GM20000 (cell line): ENCODE measurements around the gene TRAPPC14.
A peak's percentile ranks its signal among the peaks of the same experiment; 100 is the strongest.
"Not testable (repeated sequence)": the region's sequence is repeated elsewhere in the genome, so short reads cannot be mapped to it uniquely, and the experiment has no call there.

Experiments
- DNase-seq: peaks from one replicate; pipeline ENCODE4 v3.0.0; 2012; ENCODE audit warnings: low spot score
- CTCF ChIP-seq: IDR thresholded peaks from 2 replicates; pipeline ENCODE4 v1.5.1; 2012; ENCODE audit warnings: mild to moderate bottlenecking, control low read depth; ENCODE audit errors: extremely low read depth, missing control alignments

Gene TRAPPC14

GRCh38 chr7:100148225-100148558, 10.3 kb downstream of the TRAPPC14 start:
- DNase-seq = no peak
- no peak for TF ChIP-seq CTCF

- DNase-seq = no peak
- no peak for TF ChIP-seq CTCF
Measured at GRCh38 chr7:100147278-100147677, 11.2 kb downstream of the TRAPPC14 start.

GRCh38 chr7:100146350-100146749, 12.2 kb downstream of the TRAPPC14 start:
- DNase-seq = not testable (repeated sequence)

GRCh38 chr7:100142461-100142860, 16.1 kb downstream of the TRAPPC14 start:
- TF ChIP-seq CTCF = no peak

GRCh38 chr7:100141555-100141949, 17.0 kb downstream of the TRAPPC14 start:
- no peak for DNase-seq
- no peak for TF ChIP-seq CTCF

More at GRCh38 chr7:100142461-100142860, 16.1 kb downstream of the TRAPPC14 start:
- no peak for DNase-seq

GRCh38 chr7:100137851-100138760, 20.4 kb downstream of the TRAPPC14 start:
- TF ChIP-seq CTCF = no peak
- DNase-seq = no peak

- TF ChIP-seq CTCF = peak; percentile 92
- peak; percentile 78 for DNase-seq
Measured at GRCh38 chr7:100132697-100133151, 25.8 kb downstream of the TRAPPC14 start.

GRCh38 chr7:100132126-100132525, 26.4 kb downstream of the TRAPPC14 start:
- no peak for DNase-seq
- TF ChIP-seq CTCF = no peak
